ENCODE measurements around the gene INPP4B.

DNA sequence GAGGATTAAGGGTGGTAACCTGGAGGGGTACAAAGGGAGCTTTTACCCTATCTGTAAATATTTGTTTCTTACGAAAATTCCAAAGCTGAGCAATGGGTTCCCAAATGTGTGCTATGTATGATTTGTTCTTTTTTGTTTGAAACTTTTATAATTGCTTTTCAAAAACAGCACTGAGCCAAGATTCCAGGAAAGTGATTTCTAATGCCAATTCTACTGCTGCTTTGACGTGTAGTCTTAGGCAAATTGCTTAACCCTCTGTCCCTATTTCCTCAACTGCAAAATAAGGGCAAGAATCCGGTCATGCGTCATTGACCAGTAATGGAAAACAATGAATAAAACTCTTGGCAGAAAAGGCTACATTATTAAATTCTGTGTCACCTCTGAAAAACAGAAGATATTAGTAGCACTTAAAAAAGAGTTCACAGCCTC lies 755.0 kb downstream of the INPP4B start:
- TF ChIP-seq, protein P1, sequence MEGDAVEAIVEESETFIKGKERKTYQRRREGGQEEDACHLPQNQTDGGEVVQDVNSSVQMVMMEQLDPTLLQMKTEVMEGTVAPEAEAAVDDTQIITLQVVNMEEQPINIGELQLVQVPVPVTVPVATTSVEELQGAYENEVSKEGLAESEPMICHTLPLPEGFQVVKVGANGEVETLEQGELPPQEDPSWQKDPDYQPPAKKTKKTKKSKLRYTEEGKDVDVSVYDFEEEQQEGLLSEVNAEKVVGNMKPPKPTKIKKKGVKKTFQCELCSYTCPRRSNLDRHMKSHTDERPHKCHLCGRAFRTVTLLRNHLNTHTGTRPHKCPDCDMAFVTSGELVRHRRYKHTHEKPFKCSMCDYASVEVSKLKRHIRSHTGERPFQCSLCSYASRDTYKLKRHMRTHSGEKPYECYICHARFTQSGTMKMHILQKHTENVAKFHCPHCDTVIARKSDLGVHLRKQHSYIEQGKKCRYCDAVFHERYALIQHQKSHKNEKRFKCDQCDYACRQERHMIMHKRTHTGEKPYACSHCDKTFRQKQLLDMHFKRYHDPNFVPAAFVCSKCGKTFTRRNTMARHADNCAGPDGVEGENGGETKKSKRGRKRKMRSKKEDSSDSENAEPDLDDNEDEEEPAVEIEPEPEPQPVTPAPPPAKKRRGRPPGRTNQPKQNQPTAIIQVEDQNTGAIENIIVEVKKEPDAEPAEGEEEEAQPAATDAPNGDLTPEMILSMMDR (IDR thresholded peaks at IDR 0.05; ENCODE audit: low read depth, low read length) = no peak
- TF ChIP-seq EZH2phosphoT487 (IDR thresholded peaks at IDR 0.05; ENCODE audit: low read depth) = no peak
